Right atrium auricular region (tissue), 2 donors: Measurements from ENCODE around the gene CDH22. TPM values are rescaled to one million over a fixed set of nuclear protein-coding genes. Genes with fewer than 3 reads are reported as not detected.

Experiments used
- DNase-seq: peaks from one replicate; pipeline ENCODE4 v3.0.0-alpha.2; 2019; ENCODE audit warnings: low spot score
- H3K27ac ChIP-seq, 2 donors: fragments of 200-600 bp; sonication (generic); 1 replicate in 1 of 2; 2 replicates in 1 of 2; pipeline ENCODE4 v1.5.1; 2016 to 2019
- H3K27me3 ChIP-seq, 2 donors: fragments of 200-600 bp; sonication (generic); one replicate each; pipeline versions ENCODE4 v1.5.1 to v1.6.0; 2017 to 2019
- H3K36me3 ChIP-seq: fragments of 200-600 bp; sonication (generic); one replicate; pipeline ENCODE4 v1.5.1; 2016
- H3K4me1 ChIP-seq, 2 donors: fragments of 200-600 bp; sonication (generic); one replicate each; pipeline versions ENCODE4 v1.5.1 to v1.6.0; 2017 to 2019
- H3K4me3 ChIP-seq, 2 donors: fragments of 200-600 bp; sonication (generic); 1 replicate in 1 of 2; 2 replicates in 1 of 2; pipeline ENCODE4 v1.5.1; 2017 to 2019; ENCODE audit warnings: mild to moderate bottlenecking in 1 of 2, moderate library complexity in 1 of 2
- H3K9me3 ChIP-seq, 2 donors: fragments of 200-600 bp; sonication (generic); one replicate each; pipeline ENCODE4 v1.5.1; 2019
- CTCF ChIP-seq, 2 donors: fragments of 200-600 bp; sonication (generic); IDR thresholded peaks; one replicate each; pipeline ENCODE4 v1.5.1; 2019; ENCODE audit warnings: antibody characterized with exemption in 2 of 2
- total RNA-seq, 2 donors: library from RNA; depleted of rRNA; stranded (reverse); fragments of >200 nt; gene quantifications; one replicate each; pipeline ENCODE4 v1.1.0, GENCODE V29; 2016

The CDH22 gene
- total RNA-seq, 2 donors from 2014 or later: 0.67 to 4.4 TPM

- Histone ChIP-seq H3K4me3 (no peak overlapping the region), H3K27ac (no peak overlapping the region), H3K9me3 (no peaks in the 10 kb centered on the region), H3K4me1 (peaks cover 0 to 24% of the 10 kb centered on the region in 2 donors), H3K27me3 (no peaks in the 10 kb centered on the region), H3K36me3 (no peaks in the 10 kb centered on the region)
- DNase-seq: no peak
- no peak for TF ChIP-seq CTCF (IDR thresholded peaks at IDR 0.05)
These were observed 38.5 kb upstream of the CDH22 start for GRCh38 chr20:46346770-46347169.

GRCh38 chr20:46344488-46345162, 36.3 kb upstream of the CDH22 start:
- no peak for TF ChIP-seq CTCF (IDR thresholded peaks at IDR 0.05)
- no peak for DNase-seq
- no peak overlapping the region for H3K4me3 ChIP-seq

GRCh38 chr20:46343975-46344357, 35.7 kb upstream of the CDH22 start:
- TF ChIP-seq CTCF (IDR thresholded peaks at IDR 0.05): no peak
- H3K27me3 ChIP-seq: no peaks in the 10 kb centered on the region
- H3K36me3 ChIP-seq: no peaks in the 10 kb centered on the region
- no peak overlapping the region for H3K27ac ChIP-seq
- no peak overlapping the region for H3K4me3 ChIP-seq
- DNase-seq: no peak
- no peaks in the 10 kb centered on the region for H3K9me3 ChIP-seq
- H3K4me1 ChIP-seq: peaks cover 0 to 21% of the 10 kb centered on the region in 2 donors

More at GRCh38 chr20:46344488-46345162, 36.3 kb upstream of the CDH22 start:
- Histone ChIP-seq H3K4me1 (peaks cover 0 to 24% of the 10 kb centered on the region in 2 donors), H3K36me3 (no peaks in the 10 kb centered on the region), H3K9me3 (no peaks in the 10 kb centered on the region), H3K27ac (no peak overlapping the region), H3K27me3 (no peaks in the 10 kb centered on the region)

GRCh38 chr20:46343348-46343974, 35.2 kb upstream of the CDH22 start:
- H3K4me1 ChIP-seq: peaks cover 0 to 16% of the 10 kb centered on the region in 2 donors
- no peak overlapping the region for H3K27ac ChIP-seq
- TF ChIP-seq CTCF (IDR thresholded peaks at IDR 0.05): no peak
- H3K36me3 ChIP-seq: no peaks in the 10 kb centered on the region
- H3K9me3 ChIP-seq: no peaks in the 10 kb centered on the region
- H3K27me3 ChIP-seq: no peaks in the 10 kb centered on the region
- H3K4me3 ChIP-seq: no peak overlapping the region
- no peak for DNase-seq

- Histone ChIP-seq H3K9me3 (no peaks in the 10 kb centered on the region), H3K36me3 (no peaks in the 10 kb centered on the region), H3K27ac (no peak overlapping the region), H3K4me3 (no peak overlapping the region), H3K4me1 (peaks cover 0 to 10% of the 10 kb centered on the region in 2 donors), H3K27me3 (no peaks in the 10 kb centered on the region)
- no peak for TF ChIP-seq CTCF (IDR thresholded peaks at IDR 0.05)
- no peak for DNase-seq
These were observed 34.4 kb upstream of the CDH22 start for GRCh38 chr20:46342451-46343347.
